K562 (cell line): Measurements from ENCODE around the gene APLP1. TPM values are rescaled to one million over a fixed set of nuclear protein-coding genes. Genes with fewer than 3 reads are reported as not detected.

Experiments used
- ATAC-seq: fragments of 200-7000 bp; cut with Tn5 transposase; 3 replicates; pipeline ENCODE4 v1.9.1; 2020; ENCODE audit warnings: moderate library complexity
- BruUV-seq: library from RNA; stranded (reverse); fragments of 400-500 nt; replicated peaks from 2 replicates; lab custom pipeline; 2021; lab: Mats Ljungman, UMichigan
- CTCF ChIA-PET: fragments of 300-600 bp; formaldehyde crosslinking; extraction: SDS; loops from one replicate; lab custom pipeline; 2021; ENCODE audit warnings: low intra/inter-chr PET ratio; lab: Yijun Ruan, JAX
- POLR2A ChIA-PET: fragments of 300-600, 350-650 bp; sonication (Branson Sonifier 250); formaldehyde crosslinking; extraction: SDS; loops from one replicate; lab custom pipeline; 2021; ENCODE audit warnings: antibody characterized with exemption, inconsistent platforms; lab: Yijun Ruan, JAX
- DNase-seq, 4 experiments: peaks; one replicate each; pipeline versions ENCODE4 v3.0.0 to v3.0.0-alpha.2; 2011 to 2018; ENCODE audit warnings: low spot score in 3 of 4, mixed read lengths in 3 of 4; ENCODE audit errors: extremely low read depth in 1 of 4
- FAIRE-seq: peaks from 2 replicates; lab custom pipeline; 2011; peaks lifted over from hg19 to GRCh38; lab: Jason Lieb, UNC
- H2AFZ ChIP-seq: 2 replicates; pipeline ENCODE4 v1.6.0; 2011; ENCODE audit warnings: low read depth, low read length, control low read depth, inconsistent platforms
- H3K27ac ChIP-seq: fragments of 200-600 bp; 3 replicates; pipeline ENCODE4 v1.8.0; 2011; ENCODE audit warnings: low read depth, mild to moderate bottlenecking, control low read depth, inconsistent platforms, low read length, moderate library complexity, mixed read lengths; ENCODE audit errors: extremely low read depth
- H3K27me3 ChIP-seq, 2 experiments: fragments of 300-600 bp in 1 of 2; 2 replicates in 1 of 2; 3 replicates in 1 of 2; pipeline versions ENCODE4 v1.6.0 to v1.8.0; 2011; ENCODE audit warnings: inconsistent platforms in 2 of 2, low read length in 2 of 2, mild to moderate bottlenecking in 1 of 2, mixed read lengths in 1 of 2, moderate library complexity in 1 of 2; ENCODE audit not compliant: control insufficient read depth in 2 of 2, insufficient read depth in 2 of 2
- H3K36me3 ChIP-seq: fragments of 300-600 bp; 3 replicates; pipeline ENCODE4 v1.8.0; 2011; ENCODE audit warnings: mild to moderate bottlenecking, low read length, inconsistent platforms; ENCODE audit not compliant: control insufficient read depth, insufficient read depth
- H3K4me1 ChIP-seq, 2 experiments: fragments of 200-600 bp in 1 of 2; replicated peaks in 1 of 2; 2 replicates in 1 of 2; 3 replicates in 1 of 2; pipeline versions ENCODE4 v1.5.1 to v1.8.0; 2011; ENCODE audit warnings: inconsistent platforms in 2 of 2, low read length in 2 of 2, mild to moderate bottlenecking in 1 of 2, mixed read lengths in 1 of 2, moderate library complexity in 1 of 2; ENCODE audit not compliant: control insufficient read depth in 2 of 2, insufficient read depth in 2 of 2
- H3K4me2 ChIP-seq: 2 replicates; pipeline ENCODE4 v1.6.1; 2011; ENCODE audit warnings: low read length, control low read depth, inconsistent platforms, mixed read lengths; ENCODE audit not compliant: insufficient read depth
- H3K4me3 ChIP-seq: fragments of 200-600 bp; sonication (generic), shearing (Covaris generic); 2 replicates; pipeline ENCODE4 v1.5.1; 2016; ENCODE audit warnings: control low read depth, inconsistent platforms
- H3K79me2 ChIP-seq: fragments of 200-600 bp; 3 replicates; pipeline ENCODE4 v1.8.0; 2011; ENCODE audit warnings: low read length, inconsistent platforms; ENCODE audit not compliant: control insufficient read depth, insufficient read depth
- H3K9ac ChIP-seq, 2 experiments: 2 replicates each; pipeline versions ENCODE4 v1.6.0 to v1.6.1; 2011; ENCODE audit warnings: low read depth in 2 of 2, low read length in 2 of 2, control low read depth in 1 of 2, inconsistent platforms in 1 of 2, mild to moderate bottlenecking in 1 of 2, mixed read lengths in 1 of 2; ENCODE audit not compliant: insufficient read depth in 1 of 2
- H3K9me1 ChIP-seq: one replicate; pipeline ENCODE4 v1.6.0; 2011; ENCODE audit warnings: inconsistent platforms, mild to moderate bottlenecking, low read length, moderate library complexity; ENCODE audit not compliant: control insufficient read depth, insufficient read depth
- H3K9me3 ChIP-seq: replicated peaks from 2 replicates; pipeline ENCODE4 v1.5.1; 2011; ENCODE audit warnings: low read depth, low read length, inconsistent platforms; ENCODE audit not compliant: control insufficient read depth, insufficient read depth
- H4K20me1 ChIP-seq: replicated peaks from 2 replicates; pipeline ENCODE4 v1.6.1; 2011; ENCODE audit warnings: low read length, inconsistent platforms, mixed read lengths; ENCODE audit not compliant: control insufficient read depth, insufficient read depth
- CAMTA2 ChIP-seq: fragments of 250-450 bp; sonication (Bioruptor Pico); conservative IDR thresholded peaks from 2 replicates; pipeline ENCODE4 v1.5.1; 2022
- RCOR1 ChIP-seq, 2 experiments: IDR thresholded peaks; 2 replicates each; pipeline ENCODE4 v1.6.1; 2012; ENCODE audit warnings: low read depth in 2 of 2, low read length in 2 of 2, borderline replicate concordance in 1 of 2, improper control_type of control experiment in 1 of 2
- U2AF2 ChIP-seq: fragments of 200-400 bp; formaldehyde crosslinking; optimal IDR thresholded peaks from 2 replicates; pipeline ENCODE3; 2017; ENCODE audit warnings: low read depth, mild to moderate bottlenecking, low read length
- WGBS: fragments of 100-300 bp; shearing (Covaris generic); methylation state at CpG from one replicate; pipeline ENCODE4 v1.1.6; 2016; ENCODE audit warnings: low coverage, mixed read lengths; ENCODE audit not compliant: insufficient coverage; ENCODE audit errors: missing lambda C conversion rate; 5-methylcytosine and 5-hydroxymethylcytosine counted together
- in situ Hi-C: fragments of 300-500 bp; cut with MboI; formaldehyde crosslinking; loops from 4 replicates; pipeline ENCODE4 v1.15.0; 2018; ENCODE audit warnings: inconsistent platforms, mixed read lengths
- intact Hi-C: fragments of 100-400 bp; cut with micrococcal nuclease; formaldehyde crosslinking; loops from 2 replicates; pipeline ENCODE4 v1.14.2; 2022
- polyA plus RNA-seq, 8 experiments: library from polyadenylated mRNA; depleted of rRNA in 4 of 8; stranded (reverse) in 5 of 8; unstranded in 3 of 8; fragments of >200 nt; fragmentation: Nextera tagmentation in 2 of 8; fragmentation: Illumina TruSeq in 1 of 8; extraction: Ambion mirVana in 2 of 8; extraction: Trizol in 1 of 8; gene quantifications; 2 replicates each; pipeline versions ENCODE4 v1.2.1 to v1.2.3, GENCODE V29; 2011 to 2014; ENCODE audit warnings: inconsistent platforms in 1 of 8, missing spikeins in 1 of 8
- total RNA-seq, 7 experiments: library from RNA; depleted of rRNA in 6 of 7; stranded (reverse); fragments of >200 nt in 6 of 7; fragmentation: Illumina TruSeq in 2 of 7; extraction: Trizol in 2 of 7; gene quantifications; 2 replicates each; pipeline versions ENCODE4 v1.2.1 to v1.2.3, GENCODE V29; 2011 to 2021; ENCODE audit warnings: low replicate concordance in 1 of 7
- TF ChIP-seq, protein P1 (sequence below): fragments of 250-450 bp; sonication (Bioruptor Pico); IDR thresholded peaks from 2 replicates; pipeline ENCODE4 v1.9.0; 2021; ENCODE audit warnings: mild to moderate bottlenecking
- TF ChIP-seq, protein P2 (sequence below), 2 experiments: fragments of 450-650 bp; formaldehyde crosslinking in 1 of 2; IDR thresholded peaks; 2 replicates each; pipeline versions ENCODE4 v1.4.0 to v1.6.1; 2014 to 2020; ENCODE audit warnings: mild to moderate bottlenecking in 2 of 2, borderline replicate concordance in 1 of 2, low read depth in 1 of 2

APLP1 gene
- total and polyA plus RNA-seq, 9 of the 15 experiments (the other 6 are each of a cell fraction or from before 2014, with no cell fraction given) = 0.69 to 9.9 (median 4.7) TPM

GRCh38 chr19:35830986-35831385 is 37.4 kb upstream of the APLP1 start:
- ATAC-seq (no peak), FAIRE-seq (no peak), DNase-seq (no peak)
- POLR2A ChIA-PET = interaction anchor here (0.5 to 1.0 kb wide), 3 partner anchors 13 to 530 kb away, joined by 3 to 4 read pairs (median 4); no protein-coding TSS in a partner anchor
- Histone ChIP-seq H2AFZ (no peak overlapping the region), H3K4me1 (no peaks in the 10 kb centered on the region; a peak in 1 of 5 replicates), H3K27ac (no peak overlapping the region), H3K4me2 (no peak overlapping the region), H3K9me3 (no peaks in the 10 kb centered on the region), H3K36me3 (no peaks in the 10 kb centered on the region), H3K79me2 (no peaks in the 10 kb centered on the region), H3K9me1 (no peaks in the 10 kb centered on the region), H3K9ac (no peak overlapping the region), H4K20me1 (peaks cover 4% of the 10 kb centered on the region; the same call in 1 of the 2 replicates), H3K4me3 (no peak overlapping the region), H3K27me3 (peaks cover 20 to 41% of the 10 kb centered on the region in 2 experiments)
- BruUV-seq = no TSS peak
- TF ChIP-seq, protein P1, sequence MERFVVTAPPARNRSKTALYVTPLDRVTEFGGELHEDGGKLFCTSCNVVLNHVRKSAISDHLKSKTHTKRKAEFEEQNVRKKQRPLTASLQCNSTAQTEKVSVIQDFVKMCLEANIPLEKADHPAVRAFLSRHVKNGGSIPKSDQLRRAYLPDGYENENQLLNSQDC (CRISPR knock-in tag) = no peak
- TF ChIP-seq RCOR1 (IDR thresholded peaks at IDR 0.05; ENCODE audit: borderline replicate concordance in 1 of 2, low read depth in 2 of 2, low read length in 2 of 2) = no peak
- TF ChIP-seq, protein P2, sequence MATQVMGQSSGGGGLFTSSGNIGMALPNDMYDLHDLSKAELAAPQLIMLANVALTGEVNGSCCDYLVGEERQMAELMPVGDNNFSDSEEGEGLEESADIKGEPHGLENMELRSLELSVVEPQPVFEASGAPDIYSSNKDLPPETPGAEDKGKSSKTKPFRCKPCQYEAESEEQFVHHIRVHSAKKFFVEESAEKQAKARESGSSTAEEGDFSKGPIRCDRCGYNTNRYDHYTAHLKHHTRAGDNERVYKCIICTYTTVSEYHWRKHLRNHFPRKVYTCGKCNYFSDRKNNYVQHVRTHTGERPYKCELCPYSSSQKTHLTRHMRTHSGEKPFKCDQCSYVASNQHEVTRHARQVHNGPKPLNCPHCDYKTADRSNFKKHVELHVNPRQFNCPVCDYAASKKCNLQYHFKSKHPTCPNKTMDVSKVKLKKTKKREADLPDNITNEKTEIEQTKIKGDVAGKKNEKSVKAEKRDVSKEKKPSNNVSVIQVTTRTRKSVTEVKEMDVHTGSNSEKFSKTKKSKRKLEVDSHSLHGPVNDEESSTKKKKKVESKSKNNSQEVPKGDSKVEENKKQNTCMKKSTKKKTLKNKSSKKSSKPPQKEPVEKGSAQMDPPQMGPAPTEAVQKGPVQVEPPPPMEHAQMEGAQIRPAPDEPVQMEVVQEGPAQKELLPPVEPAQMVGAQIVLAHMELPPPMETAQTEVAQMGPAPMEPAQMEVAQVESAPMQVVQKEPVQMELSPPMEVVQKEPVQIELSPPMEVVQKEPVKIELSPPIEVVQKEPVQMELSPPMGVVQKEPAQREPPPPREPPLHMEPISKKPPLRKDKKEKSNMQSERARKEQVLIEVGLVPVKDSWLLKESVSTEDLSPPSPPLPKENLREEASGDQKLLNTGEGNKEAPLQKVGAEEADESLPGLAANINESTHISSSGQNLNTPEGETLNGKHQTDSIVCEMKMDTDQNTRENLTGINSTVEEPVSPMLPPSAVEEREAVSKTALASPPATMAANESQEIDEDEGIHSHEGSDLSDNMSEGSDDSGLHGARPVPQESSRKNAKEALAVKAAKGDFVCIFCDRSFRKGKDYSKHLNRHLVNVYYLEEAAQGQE (IDR thresholded peaks at IDR 0.05; ENCODE audit: borderline replicate concordance) = no peak
- TF ChIP-seq, protein P2 (CRISPR knock-in tag; IDR thresholded peaks at IDR 0.05; ENCODE audit: low read depth) = no peak
- no peak for TF ChIP-seq U2AF2
- no peak for TF ChIP-seq CAMTA2 (CRISPR knock-in tag)
- intact Hi-C loops (no loop called here), in situ Hi-C loops (no loop called here)
- CTCF ChIA-PET = no interaction called here
- WGBS = 1% methylated on average over 18 of the region's 18 CpGs
